Parathyroid adenoma (tissue), 2 donors: ENCODE measurements around the gene SMARCD1.

Experiments
- H2AFZ ChIP-seq: fragments of 300-600 bp; sonication (generic); one replicate; pipeline ENCODE4 v1.7.0; 2017; ENCODE audit warnings: antibody characterized with exemption, mild to moderate bottlenecking
- H3K27ac ChIP-seq: fragments of 300-600 bp; sonication (generic); one replicate; pipeline ENCODE4 v1.7.0; 2017
- H3K27me3 ChIP-seq: fragments of 300-600 bp; sonication (generic); one replicate; pipeline ENCODE4 v1.7.0; 2017; ENCODE audit warnings: low read length; ENCODE audit not compliant: control insufficient read depth, insufficient read depth
- H3K36me3 ChIP-seq: fragments of 300-600 bp; sonication (generic); one replicate; pipeline ENCODE4 v1.7.0; 2017; ENCODE audit warnings: low read length; ENCODE audit not compliant: control insufficient read depth, insufficient read depth
- H3K4me1 ChIP-seq: fragments of 300-600 bp; sonication (generic); one replicate; pipeline ENCODE4 v1.7.0; 2017; ENCODE audit warnings: control low read depth
- H3K4me2 ChIP-seq: fragments of 300-600 bp; sonication (generic); one replicate; pipeline ENCODE4 v1.7.0; 2017; ENCODE audit warnings: low read length
- H3K4me3 ChIP-seq: fragments of 300-600 bp; sonication (generic); one replicate; pipeline ENCODE4 v1.7.0; 2017; ENCODE audit warnings: low read depth, low read length
- H3K79me2 ChIP-seq: fragments of 300-600 bp; sonication (generic); one replicate; pipeline ENCODE4 v1.7.0; 2017; ENCODE audit warnings: control low read depth
- H3K9ac ChIP-seq: fragments of 300-600 bp; sonication (generic); one replicate; pipeline ENCODE4 v1.7.0; 2017; ENCODE audit warnings: mild to moderate bottlenecking
- H3K9me3 ChIP-seq: fragments of 300-600 bp; sonication (generic); one replicate; pipeline ENCODE4 v1.7.0; 2017; ENCODE audit warnings: low read length; ENCODE audit not compliant: control insufficient read depth
- CTCF ChIP-seq: fragments of 300-600 bp; sonication (generic); IDR thresholded peaks from one replicate; pipeline ENCODE4 v1.7.0; 2017; ENCODE audit warnings: antibody characterized with exemption, mild to moderate bottlenecking
- donor health status: primary hyperparathyroidism.

SMARCD1 gene

GRCh38 chr12:50055831-50056638 lies 29.1 kb upstream of the SMARCD1 start:
- Histone ChIP-seq H3K79me2 (no peaks in the 10 kb centered on the region), H3K4me3 (no peak overlapping the region), H3K36me3 (no peaks in the 10 kb centered on the region), H2AFZ (peak overlapping the region; percentile 81), H3K27ac (no peak overlapping the region), H3K9me3 (no peaks in the 10 kb centered on the region), H3K27me3 (no peaks in the 10 kb centered on the region), H3K9ac (no peak overlapping the region), H3K4me2 (peak overlapping the region; percentile 57), H3K4me1 (peaks cover 10% of the 10 kb centered on the region)
- TF ChIP-seq CTCF: peak; percentile 98

- TF ChIP-seq CTCF: no peak
- peak overlapping the region; percentile 96 for H2AFZ ChIP-seq
- H3K4me1 ChIP-seq: peaks cover 10% of the 10 kb centered on the region
- no peaks in the 10 kb centered on the region for H3K27me3 ChIP-seq
- H3K4me2 ChIP-seq: peak overlapping the region; percentile 80
- no peaks in the 10 kb centered on the region for H3K79me2 ChIP-seq
- H3K4me3 ChIP-seq: peak overlapping the region; percentile 72
- no peak overlapping the region for H3K9ac ChIP-seq
- H3K9me3 ChIP-seq: no peaks in the 10 kb centered on the region
- H3K27ac ChIP-seq: no peak overlapping the region
- no peaks in the 10 kb centered on the region for H3K36me3 ChIP-seq
Measured at GRCh38 chr12:50056639-50056976, 28.5 kb upstream of the SMARCD1 start.

GRCh38 chr12:50057000-50057841 lies 27.9 kb upstream of the SMARCD1 start, which contains the start of gene ASIC1:
Gene ASIC1 (plus strand): TSS chr12:50057596. CDS start chr12:50058767, 1,171 bp downstream.
- H3K79me2 ChIP-seq: no peaks in the 10 kb centered on the region
- H3K9ac ChIP-seq: peak within 1 kb of the TSS; percentile 6
- H3K9me3 ChIP-seq: no peaks in the 10 kb centered on the region
- peak within 1 kb of the TSS; percentile 80 for H3K4me2 ChIP-seq
- H3K27me3 ChIP-seq: no peaks in the 10 kb centered on the region
- H2AFZ ChIP-seq: peak within 1 kb of the TSS; percentile 96
- H3K36me3 ChIP-seq: no peaks in the 10 kb centered on the region
- no peak within 1 kb of the TSS for H3K27ac ChIP-seq
- H3K4me3 ChIP-seq: peak within 1 kb of the TSS; percentile 72
- peaks cover 10% of the 10 kb centered on the region for H3K4me1 ChIP-seq
- TF ChIP-seq CTCF: peak; percentile 18

- peak overlapping the region; percentile 74 for H2AFZ ChIP-seq
- no peak for TF ChIP-seq CTCF
- no peak overlapping the region for H3K4me3 ChIP-seq
- no peaks in the 10 kb centered on the region for H3K79me2 ChIP-seq
- no peaks in the 10 kb centered on the region for H3K27me3 ChIP-seq
- peak overlapping the region; percentile 71 for H3K4me2 ChIP-seq
- peaks cover 10% of the 10 kb centered on the region for H3K4me1 ChIP-seq
- H3K9ac ChIP-seq: no peak overlapping the region
- H3K36me3 ChIP-seq: no peaks in the 10 kb centered on the region
- H3K27ac ChIP-seq: no peak overlapping the region
- H3K9me3 ChIP-seq: no peaks in the 10 kb centered on the region
Measured at GRCh38 chr12:50057896-50058670, 27.1 kb upstream of the SMARCD1 start.
